Left hindlimb (tissue), 1 donor: ENCODE data around the gene SZRD1.

Experiments
- DNase-seq: peaks from one replicate; pipeline ENCODE4 v3.0.0-alpha.2; 2018

Gene SZRD1

DNA sequence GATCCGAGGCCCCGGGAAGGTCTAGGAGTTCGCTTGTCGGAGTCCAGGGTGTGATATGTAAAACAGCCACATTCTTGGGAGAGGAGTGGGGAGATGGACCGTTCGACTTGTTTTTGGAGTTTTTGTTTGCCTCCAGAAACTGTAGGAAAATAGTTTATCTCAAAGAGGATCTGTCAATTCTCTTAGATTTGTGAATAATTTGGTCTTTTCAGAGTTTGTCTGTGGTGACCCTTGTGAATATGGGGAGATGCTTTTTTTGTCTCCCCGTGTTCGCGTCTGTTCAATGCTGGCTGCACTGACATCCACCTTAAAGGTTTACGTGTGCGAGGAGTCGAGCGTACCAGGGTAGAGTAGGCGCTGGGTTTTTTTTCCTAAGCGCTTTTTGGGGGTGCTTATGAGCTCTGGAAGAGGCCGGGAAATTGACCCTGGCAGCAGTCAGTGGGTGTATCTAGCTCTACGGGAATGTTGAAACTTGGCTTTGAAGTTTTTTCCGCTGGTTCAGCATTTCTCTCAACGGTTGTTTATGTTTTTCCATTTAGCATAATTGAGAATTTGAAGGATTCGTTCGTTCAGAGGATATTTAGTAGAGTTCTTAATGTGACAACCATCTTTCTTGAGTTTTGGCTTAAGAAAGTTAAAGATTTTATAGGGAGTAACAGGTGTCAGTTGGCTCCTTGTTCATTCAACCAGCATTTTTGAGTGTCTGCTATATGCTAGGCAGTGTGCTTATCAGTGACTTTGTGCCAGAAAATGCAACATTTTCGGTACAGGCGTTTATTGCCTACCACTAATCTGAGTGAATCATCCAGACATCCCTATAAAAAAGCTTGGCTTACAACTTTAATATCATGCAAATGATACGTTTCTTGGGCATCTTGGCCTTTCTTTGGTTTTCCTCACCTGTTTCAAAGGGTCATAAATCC lies 1.2 kb downstream of the SZRD1 start:
- no peak for DNase-seq

GRCh38 chr1:16369821-16370220 lies 2.8 kb downstream of the SZRD1 start:
- no peak for DNase-seq

GRCh38 chr1:16371725-16372124 lies 4.7 kb downstream of the SZRD1 start:
- DNase-seq = no peak

- no peak for DNase-seq
These were observed 5.7 kb downstream of the SZRD1 start for GRCh38 chr1:16372535-16373285.

- DNase-seq = no peak
These were observed 7.2 kb downstream of the SZRD1 start for GRCh38 chr1:16374266-16374665.

DNA sequence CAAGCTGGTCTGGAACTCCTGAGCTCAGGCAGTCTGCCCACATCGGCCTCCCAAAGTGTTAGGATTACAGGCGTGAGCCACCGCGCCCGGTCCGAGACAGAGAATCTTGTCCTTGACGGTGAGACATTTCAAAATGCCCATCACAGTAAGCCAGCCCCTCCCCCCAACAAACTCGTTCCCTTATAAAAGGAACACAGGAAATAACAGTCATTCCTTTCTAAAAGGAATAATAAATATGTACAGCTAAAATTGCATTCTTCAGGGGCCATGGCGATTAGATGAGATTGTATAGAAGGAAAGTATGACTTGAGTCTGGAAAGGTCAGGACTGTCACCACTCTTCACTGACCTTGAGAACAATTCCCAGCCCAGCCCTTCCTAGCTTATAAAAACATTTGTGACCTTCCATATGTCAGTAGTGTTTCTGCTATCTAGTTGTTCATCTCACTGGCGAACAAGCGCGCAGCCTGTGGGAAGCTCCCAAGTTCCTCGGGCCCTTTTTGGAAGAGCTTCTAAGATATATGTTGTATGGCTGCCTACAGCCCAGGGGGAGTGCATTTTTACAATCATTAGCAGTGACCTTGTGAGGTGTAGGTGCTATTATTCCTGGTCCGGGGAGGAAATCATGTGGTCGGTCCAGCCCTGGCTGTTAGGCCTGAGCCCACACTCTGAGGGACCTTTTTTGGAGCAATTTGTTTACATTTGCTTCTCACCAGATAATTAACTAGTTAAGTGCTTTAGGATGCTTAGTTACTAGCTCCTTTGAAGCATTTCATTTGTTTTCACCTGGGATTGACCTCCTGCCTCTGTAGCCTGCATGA lies 8.7 kb downstream of the SZRD1 start:
- DNase-seq = no peak

DNA sequence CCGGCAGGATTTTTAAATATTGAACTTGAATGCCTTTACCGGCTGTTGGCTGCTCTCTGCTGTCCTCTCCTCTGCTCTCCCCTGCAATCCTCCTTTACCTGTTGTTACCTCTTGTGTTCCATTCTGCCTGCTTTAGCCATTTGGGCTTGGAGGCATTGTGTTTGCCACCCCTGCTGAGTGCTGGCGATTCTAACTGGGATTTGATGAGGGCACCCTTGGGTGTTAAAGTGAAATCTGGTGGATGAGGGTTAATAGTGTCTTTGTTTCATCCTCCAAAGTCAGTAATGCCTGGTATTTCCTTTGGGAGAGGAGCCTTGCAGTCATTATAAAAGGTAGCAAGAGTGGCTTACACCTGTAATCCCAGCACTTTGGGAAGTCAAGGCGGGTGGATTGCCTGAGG lies 9.9 kb downstream of the SZRD1 start:
- DNase-seq = no peak

GRCh38 chr1:16378443-16378842 lies 11.4 kb downstream of the SZRD1 start:
- no peak for DNase-seq

DNA sequence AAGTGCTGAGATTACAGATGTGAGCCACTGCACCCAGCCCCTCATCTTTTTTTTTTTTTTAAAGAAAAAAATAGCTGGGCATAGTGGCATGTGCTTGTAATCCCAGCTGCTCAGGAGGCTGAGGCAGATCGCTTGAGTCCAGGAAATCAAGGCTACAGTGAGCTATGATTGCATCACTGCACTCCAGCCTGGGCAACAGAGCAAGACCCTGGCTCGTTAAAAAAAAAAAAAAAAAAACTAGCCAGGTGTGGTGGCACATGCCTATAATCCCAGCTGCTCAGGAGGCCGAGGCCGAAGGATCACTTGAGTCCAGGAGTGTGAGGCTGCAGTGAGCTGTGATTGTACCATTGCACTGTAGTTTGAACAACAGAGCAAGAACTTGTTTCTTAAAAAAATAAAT lies 13.8 kb downstream of the SZRD1 start:
- DNase-seq = no peak

DNA sequence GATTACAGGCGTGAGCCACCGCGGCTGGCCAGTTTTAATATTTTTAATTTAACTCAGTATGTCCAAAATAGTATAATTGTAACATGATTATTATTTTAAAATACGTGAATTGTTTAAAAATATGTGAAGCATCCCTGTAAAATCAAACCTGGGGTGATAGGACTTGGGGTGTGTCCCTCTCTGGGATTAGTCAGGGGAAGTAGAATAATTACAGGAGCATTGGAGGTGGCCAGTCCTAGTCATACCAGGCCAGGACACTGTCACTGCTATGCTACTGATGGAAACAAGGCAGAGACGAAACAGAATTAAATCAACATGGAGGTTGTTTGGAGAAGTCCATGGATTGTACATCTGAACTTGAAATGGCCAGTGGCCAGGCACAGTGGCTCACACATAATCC lies 16.8 kb downstream of the SZRD1 start:
- no peak for DNase-seq

- DNase-seq = no peak
These were observed 18.8 kb downstream of the SZRD1 start for GRCh38 chr1:16385659-16386453.

DNA sequence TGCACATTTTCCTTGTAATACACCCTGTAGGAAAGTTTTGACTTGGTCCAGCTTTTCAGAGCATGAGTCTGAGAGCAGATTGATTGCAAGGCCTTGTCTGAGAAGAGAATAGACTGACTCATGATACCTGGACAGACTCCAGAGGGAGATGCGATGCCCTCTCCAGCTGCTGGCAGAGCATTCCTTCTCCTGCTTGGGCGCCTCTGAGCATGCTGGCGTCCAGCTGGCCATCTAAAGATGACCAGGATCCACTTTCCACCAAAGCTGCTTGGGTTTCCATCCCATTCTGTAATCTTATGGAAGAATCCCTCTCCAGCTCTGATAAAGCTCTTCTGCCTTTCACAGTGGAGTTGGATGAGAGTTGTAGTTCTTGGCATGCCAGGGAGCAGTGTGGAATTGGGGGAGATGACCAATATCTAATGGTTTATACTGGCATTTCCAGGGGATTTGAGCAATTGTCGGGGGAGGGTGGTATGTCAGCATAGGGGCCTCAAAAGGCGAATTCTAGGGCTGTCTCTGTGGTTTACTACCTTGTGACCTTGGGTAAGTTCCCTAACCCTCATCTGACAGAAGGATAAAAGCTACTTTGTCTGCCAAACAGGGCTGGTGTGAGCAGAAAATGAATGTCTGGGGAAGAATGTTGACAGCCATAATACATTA lies 19.5 kb downstream of the SZRD1 start:
- no peak for DNase-seq

GRCh38 chr1:16387201-16388188 lies 20.5 kb downstream of the SZRD1 start:
- DNase-seq = peak; percentile 49

DNA sequence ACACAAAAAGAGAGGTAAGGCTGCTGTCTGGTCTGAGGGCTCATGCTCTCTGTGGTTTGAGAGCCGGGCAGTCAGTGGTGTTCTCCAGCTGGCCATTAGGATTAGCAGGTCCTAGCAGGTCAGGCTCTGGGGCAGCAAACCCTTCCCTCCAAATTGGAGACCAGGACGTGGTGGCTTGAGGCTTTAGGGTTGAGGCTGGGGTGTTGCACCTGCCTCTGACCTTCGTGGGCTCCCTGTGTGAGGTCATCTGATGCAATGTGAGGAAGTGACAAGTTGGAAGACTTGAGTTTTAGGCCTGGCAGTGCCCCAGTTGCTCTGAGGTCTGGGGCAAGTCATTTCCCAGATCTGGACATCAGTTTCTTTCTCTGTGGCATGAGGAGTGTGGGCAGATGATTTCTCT lies 24.4 kb downstream of the SZRD1 start:
- no peak for DNase-seq

DNA sequence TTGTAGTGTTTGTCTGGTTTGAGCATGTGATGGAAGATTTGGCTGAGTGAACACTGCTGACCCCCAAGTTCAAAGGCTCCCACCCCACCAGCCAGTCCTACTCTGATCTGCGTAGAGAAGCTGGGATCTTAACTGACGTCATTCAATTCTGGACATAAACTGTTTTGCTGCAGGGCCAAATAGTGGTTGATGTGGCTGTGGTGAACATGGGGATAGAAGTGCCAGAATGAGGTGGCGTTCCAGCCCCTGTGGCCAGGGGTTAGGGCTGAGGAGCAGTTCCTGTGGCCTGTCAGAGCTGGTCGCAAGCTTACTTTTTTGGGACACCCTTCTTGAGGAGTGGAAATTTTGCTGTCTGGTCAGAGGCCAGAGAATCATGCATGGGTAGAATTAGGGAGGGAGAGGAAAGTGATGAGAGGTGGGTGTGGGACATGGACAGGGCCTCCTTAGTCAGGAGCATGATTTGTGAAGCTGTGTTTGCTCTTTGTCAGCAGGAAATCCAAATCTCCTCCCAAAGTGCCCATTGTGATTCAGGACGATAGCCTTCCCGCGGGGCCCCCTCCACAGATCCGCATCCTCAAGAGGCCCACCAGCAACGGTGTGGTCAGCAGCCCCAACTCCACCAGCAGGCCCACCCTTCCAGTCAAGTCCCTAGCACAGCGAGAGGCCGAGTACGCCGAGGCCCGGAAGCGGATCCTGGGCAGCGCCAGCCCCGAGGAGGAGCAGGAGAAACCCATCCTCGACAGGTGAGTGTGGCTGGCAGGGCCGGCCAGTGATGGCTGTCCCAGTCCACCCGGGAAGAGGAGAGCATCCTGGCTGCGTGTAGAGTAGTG lies 25.9 kb downstream of the SZRD1 start:
- DNase-seq = no peak

GRCh38 chr1:16393570-16394521 lies 26.8 kb downstream of the SZRD1 start:
- no peak for DNase-seq

- no peak for DNase-seq
These were observed 27.9 kb downstream of the SZRD1 start for GRCh38 chr1:16394977-16395376.

- no peak for DNase-seq
These were observed 29.5 kb downstream of the SZRD1 start for GRCh38 chr1:16396591-16396990.
